ENCODE results near the gene C16orf95.

The C16orf95 gene

GRCh38 chr16:87332150-87332549 lies 15.0 kb upstream of the C16orf95 start:
- DNase-seq (ENCODE audit: low read depth in 3 of 3, low spot score in 1 of 3), result no peak

GRCh38 chr16:87331241-87331801 lies 14.1 kb upstream of the C16orf95 start:
- no peak for DNase-seq (ENCODE audit: low read depth in 3 of 3, low spot score in 1 of 3)

- no peak for DNase-seq (ENCODE audit: low read depth in 3 of 3, low spot score in 1 of 3)
Observed at GRCh38 chr16:87330646-87331045, 13.5 kb upstream of the C16orf95 start.

- DNase-seq (ENCODE audit: low read depth in 3 of 3, low spot score in 1 of 3), result no peak
Observed at GRCh38 chr16:87330257-87330624, 13.0 kb upstream of the C16orf95 start.

- DNase-seq (ENCODE audit: low read depth in 3 of 3, low spot score in 1 of 3), result no peak
Observed at GRCh38 chr16:87329436-87330256, 12.5 kb upstream of the C16orf95 start.

GRCh38 chr16:87328846-87329245 lies 11.7 kb upstream of the C16orf95 start:
- no peak for DNase-seq (ENCODE audit: low read depth in 3 of 3, low spot score in 1 of 3)

- DNase-seq (ENCODE audit: low read depth in 3 of 3, low spot score in 1 of 3), result no peak
Observed at GRCh38 chr16:87327798-87328495, 10.8 kb upstream of the C16orf95 start.

GRCh38 chr16:87326151-87326571 lies 9.0 kb upstream of the C16orf95 start:
- no peak for DNase-seq (ENCODE audit: low read depth in 3 of 3, low spot score in 1 of 3)

GRCh38 chr16:87325423-87325858 lies 8.2 kb upstream of the C16orf95 start:
- DNase-seq (ENCODE audit: low read depth in 3 of 3, low spot score in 1 of 3), result no peak

GRCh38 chr16:87324411-87325275 lies 7.5 kb upstream of the C16orf95 start:
- peak in 2 of 3 donors; percentile 13 to 17 for DNase-seq (ENCODE audit: low read depth in 3 of 3, low spot score in 1 of 3)

- no peak for DNase-seq (ENCODE audit: low read depth in 3 of 3, low spot score in 1 of 3)
Observed at GRCh38 chr16:87323727-87324410, 6.7 kb upstream of the C16orf95 start.

GRCh38 chr16:87322833-87323726 lies 5.9 kb upstream of the C16orf95 start:
- DNase-seq (ENCODE audit: low read depth in 3 of 3, low spot score in 1 of 3), result no peak

- no peak for DNase-seq (ENCODE audit: low read depth in 3 of 3, low spot score in 1 of 3)
Observed at GRCh38 chr16:87322360-87322759, 5.2 kb upstream of the C16orf95 start.

- no peak for DNase-seq (ENCODE audit: low read depth in 3 of 3, low spot score in 1 of 3)
Observed at GRCh38 chr16:87321336-87322107, 4.3 kb upstream of the C16orf95 start.

GRCh38 chr16:87320510-87321227 lies 3.5 kb upstream of the C16orf95 start:
- DNase-seq (ENCODE audit: low read depth in 3 of 3, low spot score in 1 of 3), result no peak

GRCh38 chr16:87319997-87320491 lies 2.9 kb upstream of the C16orf95 start:
- no peak for DNase-seq (ENCODE audit: low read depth in 3 of 3, low spot score in 1 of 3)

- DNase-seq (ENCODE audit: low read depth in 3 of 3, low spot score in 1 of 3), result no peak
Observed at GRCh38 chr16:87319011-87319410, 1.8 kb upstream of the C16orf95 start.
